Naive B cell (primary cell): ENCODE measurements around the gene PDHX. TPM values are rescaled to one million over a fixed set of nuclear protein-coding genes. Genes with fewer than 3 reads are reported as not detected.
A peak's percentile ranks its signal among the peaks of the same experiment; 100 is the strongest.

ENCODE experiments used
- ATAC-seq, 2 donors: fragments of 150-1000 bp; cut with Tn5 transposase; 2 replicates each; pipeline ENCODE4 v1.10.0; 2021; ENCODE audit warnings: low read depth in 2 of 2, mild to moderate bottlenecking in 2 of 2, moderate library complexity in 2 of 2
- DNase-seq: peaks from one replicate; pipeline ENCODE4 v3.0.0; 2022
- H3K27ac Mint-ChIP-seq, 6 donors: one replicate each; pipeline ENCODE4 v1.8.0; 2020 to 2022; ENCODE audit warnings: mild to moderate bottlenecking in 6 of 6, mixed read lengths in 6 of 6, moderate library complexity in 5 of 6, inconsistent platforms in 2 of 6
- H3K27me3 Mint-ChIP-seq, 3 donors: one replicate each; pipeline ENCODE4 v1.8.0; 2021 to 2022; ENCODE audit warnings: mixed read lengths in 3 of 3, mild to moderate bottlenecking in 1 of 3
- H3K36me3 Mint-ChIP-seq, 2 donors: one replicate each; pipeline ENCODE4 v1.8.0; 2020 to 2022; ENCODE audit warnings: mixed read lengths in 2 of 2, inconsistent platforms in 1 of 2, mild to moderate bottlenecking in 1 of 2
- H3K4me1 Mint-ChIP-seq, 3 donors: one replicate each; pipeline ENCODE4 v1.8.0; 2020 to 2022; ENCODE audit warnings: mixed read lengths in 3 of 3, inconsistent platforms in 1 of 3, mild to moderate bottlenecking in 1 of 3, moderate library complexity in 1 of 3
- H3K4me3 Mint-ChIP-seq, 8 donors: one replicate each; pipeline ENCODE4 v1.8.0; 2020 to 2022; ENCODE audit warnings: mild to moderate bottlenecking in 8 of 8, mixed read lengths in 8 of 8, moderate library complexity in 8 of 8, inconsistent platforms in 2 of 8
- H3K9me3 Mint-ChIP-seq, 7 donors: one replicate each; pipeline ENCODE4 v1.8.0; 2020 to 2022; ENCODE audit warnings: mixed read lengths in 7 of 7, mild to moderate bottlenecking in 5 of 7, inconsistent platforms in 2 of 7, moderate library complexity in 1 of 7
- polyA plus RNA-seq, 6 donors: library from polyadenylated mRNA; unstranded; fragments of 300-500 nt; fragmentation: Illumina TruSeq; gene quantifications; one replicate each; pipeline ENCODE4 v1.2.3, GENCODE V29; 2021; ENCODE audit warnings: low read depth in 6 of 6

The PDHX gene
- polyA plus RNA-seq, 6 donors from 2014 or later = 14.2 to 19.8 (median 19.0) TPM

DNA sequence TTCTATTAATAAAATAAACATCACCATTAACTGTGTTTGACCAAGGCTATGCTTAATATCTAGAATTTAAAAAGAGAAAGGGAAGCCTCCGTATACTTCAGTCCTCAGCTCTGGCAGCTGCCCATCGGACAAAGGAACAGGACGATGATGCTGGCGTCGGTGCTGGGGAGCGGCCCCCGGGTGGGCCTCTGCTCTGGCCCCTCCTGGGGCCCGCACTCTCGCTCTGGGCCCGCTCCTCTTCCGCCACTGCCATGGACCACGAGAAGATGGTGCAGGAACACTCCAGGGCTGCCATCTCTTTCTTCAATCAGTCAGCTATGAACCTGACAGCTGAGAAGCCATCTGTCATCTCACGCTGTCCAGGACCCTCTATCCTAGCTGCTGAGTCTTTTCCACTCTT lies 25.3 kb downstream of the PDHX start:
- peaks cover 9 to 23% of the 10 kb centered on the region in 2 donors for H3K36me3 Mint-ChIP-seq

DNA sequence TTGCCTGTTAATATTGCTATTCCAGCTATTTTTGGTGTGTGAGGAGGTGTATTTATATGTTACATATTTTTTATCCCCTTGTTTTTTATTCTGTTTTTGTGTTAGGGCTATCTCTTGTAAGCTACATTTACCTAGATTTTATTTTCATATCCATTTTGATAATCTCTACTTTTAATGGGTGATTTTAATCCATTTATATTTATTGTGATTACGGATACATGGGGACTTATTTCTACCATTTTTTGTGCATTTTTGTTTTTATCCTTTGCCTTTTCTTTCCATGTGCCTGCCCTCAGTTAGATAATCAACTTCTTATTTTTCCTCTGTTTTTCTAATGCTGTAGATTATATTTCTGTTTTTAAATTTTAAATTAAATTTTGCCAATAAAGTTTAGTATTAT lies 28.3 kb downstream of the PDHX start:
- no peak for DNase-seq
- H3K4me3 Mint-ChIP-seq = no peak overlapping the region
- no peaks in the 10 kb centered on the region for H3K27me3 Mint-ChIP-seq
- no peak for ATAC-seq
- H3K9me3 Mint-ChIP-seq = peaks cover 0 to 5% (median 0%) of the 10 kb centered on the region in 7 donors
- H3K27ac Mint-ChIP-seq = no peak overlapping the region
- peaks cover 6 to 14% (median 9%) of the 10 kb centered on the region in 3 donors for H3K4me1 Mint-ChIP-seq
- peaks cover 14 to 23% of the 10 kb centered on the region in 2 donors for H3K36me3 Mint-ChIP-seq

More for the DNA sequence above, 25.3 kb downstream of the PDHX start:
- Mint-ChIP-seq H3K9me3 (peaks cover 0 to 5% (median 0%) of the 10 kb centered on the region in 7 donors), H3K27me3 (no peaks in the 10 kb centered on the region), H3K4me3 (peak overlapping the region in 1 of 8 donors; percentile 20), H3K27ac (peak overlapping the region in 1 of 6 donors; percentile 79), H3K4me1 (peaks cover 13 to 22% (median 17%) of the 10 kb centered on the region in 3 donors)
- ATAC-seq (no peak), DNase-seq (no peak)

DNA sequence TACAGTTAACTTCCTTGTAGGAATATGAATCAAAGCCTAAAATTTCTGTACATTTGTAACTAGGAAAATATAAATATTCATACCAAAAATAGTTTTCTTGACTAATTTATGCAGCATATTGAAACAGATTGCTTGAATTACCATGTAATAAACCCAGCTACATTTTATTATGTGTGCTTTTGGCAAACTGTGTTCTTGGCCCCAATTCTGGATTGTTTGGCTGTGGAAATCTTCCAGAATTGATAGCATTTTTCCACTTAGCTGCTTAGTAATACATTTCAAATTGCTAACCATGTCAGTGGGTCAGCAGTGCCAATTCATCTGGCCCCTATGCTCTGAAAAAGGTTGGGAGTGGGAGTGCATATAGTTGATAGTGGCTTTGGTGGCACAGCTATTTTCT lies 32.3 kb downstream of the PDHX start:
- no peak overlapping the region for H3K4me3 Mint-ChIP-seq
- no peak for ATAC-seq

DNA sequence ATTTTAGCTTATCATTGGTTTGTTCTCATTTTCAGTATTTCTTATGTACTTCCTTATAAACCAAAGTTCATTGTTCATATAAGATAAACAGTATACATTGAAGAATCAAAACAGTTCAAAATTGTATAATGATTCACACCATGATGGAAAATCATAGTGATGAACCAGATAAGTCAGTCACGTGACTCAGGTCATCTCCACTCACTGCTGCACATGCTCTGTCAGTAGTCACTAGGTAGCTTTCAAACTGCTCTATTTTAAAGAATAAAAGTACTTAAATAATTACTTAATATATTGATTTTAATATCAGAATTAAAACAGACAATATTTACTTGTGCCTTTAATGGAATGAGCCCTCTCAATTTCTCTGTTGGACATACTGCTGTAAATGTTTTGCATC lies 37.5 kb downstream of the PDHX start:
- ATAC-seq (no peak), DNase-seq (no peak)
- Mint-ChIP-seq H3K9me3 (no peaks in the 10 kb centered on the region), H3K27me3 (no peaks in the 10 kb centered on the region), H3K4me1 (peaks cover 0 to 7% (median 6%) of the 10 kb centered on the region in 3 donors), H3K36me3 (peaks cover 0 to 11% of the 10 kb centered on the region in 2 donors), H3K27ac (no peak overlapping the region), H3K4me3 (no peak overlapping the region)

More for the DNA sequence above, 32.3 kb downstream of the PDHX start:
- no peak overlapping the region for H3K27ac Mint-ChIP-seq
- H3K27me3 Mint-ChIP-seq = no peaks in the 10 kb centered on the region
- H3K36me3 Mint-ChIP-seq = peaks cover 17 to 18% of the 10 kb centered on the region in 2 donors
- peaks cover 0 to 5% (median 0%) of the 10 kb centered on the region in 3 donors for H3K4me1 Mint-ChIP-seq
- no peak for DNase-seq
- H3K9me3 Mint-ChIP-seq = peaks cover 0 to 5% (median 0%) of the 10 kb centered on the region in 7 donors

DNA sequence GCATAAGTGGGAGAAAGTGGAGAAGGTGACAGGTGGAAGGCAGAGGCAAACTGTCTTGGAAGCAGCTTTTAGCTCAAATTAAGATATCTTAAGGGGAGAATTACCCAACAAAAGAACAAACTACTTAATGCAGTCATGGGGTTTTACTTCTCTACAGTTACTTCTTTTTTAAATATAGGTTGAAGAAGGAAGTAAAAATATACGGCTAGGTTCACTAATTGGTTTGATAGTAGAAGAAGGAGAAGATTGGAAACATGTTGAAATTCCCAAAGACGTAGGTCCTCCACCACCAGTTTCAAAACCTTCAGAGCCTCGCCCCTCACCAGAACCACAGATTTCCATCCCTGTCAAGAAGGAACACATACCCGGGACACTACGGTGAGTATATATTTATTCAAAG lies 40.8 kb downstream of the PDHX start:
- Mint-ChIP-seq H3K36me3 (peaks cover 9 to 14% of the 10 kb centered on the region in 2 donors), H3K9me3 (no peaks in the 10 kb centered on the region), H3K27ac (peak overlapping the region in 3 of 6 donors; percentile 9 to 25 (median 16)), H3K4me1 (peaks cover 0 to 7% (median 6%) of the 10 kb centered on the region in 3 donors), H3K27me3 (no peaks in the 10 kb centered on the region), H3K4me3 (no peak overlapping the region)
- DNase-seq = no peak
- no peak for ATAC-seq

DNA sequence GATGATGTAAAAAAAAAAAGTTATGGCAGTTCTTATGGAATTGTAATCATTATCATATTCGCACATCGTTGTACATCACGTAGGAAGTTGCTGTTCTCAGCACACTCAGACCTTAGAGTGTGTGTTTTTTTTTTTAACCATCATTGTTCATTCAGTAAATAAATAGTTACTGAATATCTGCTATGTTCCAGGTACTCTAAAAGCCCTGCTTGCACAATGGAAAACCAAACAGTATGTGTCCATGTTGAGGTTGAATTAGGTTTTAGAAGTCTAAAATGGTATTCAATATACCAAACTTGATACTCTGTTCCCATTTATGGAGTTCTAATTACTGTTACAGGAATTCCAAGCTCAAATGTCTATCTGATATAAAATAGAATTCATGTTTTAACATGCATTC lies 41.2 kb downstream of the PDHX start:
- peaks cover 0 to 7% (median 6%) of the 10 kb centered on the region in 3 donors for H3K4me1 Mint-ChIP-seq
- no peaks in the 10 kb centered on the region for H3K9me3 Mint-ChIP-seq
- no peaks in the 10 kb centered on the region for H3K27me3 Mint-ChIP-seq
- DNase-seq (no peak), ATAC-seq (no peak)
- H3K36me3 Mint-ChIP-seq = peaks cover 9 to 14% of the 10 kb centered on the region in 2 donors
- peak overlapping the region in 1 of 6 donors; percentile 16 for H3K27ac Mint-ChIP-seq
- no peak overlapping the region for H3K4me3 Mint-ChIP-seq

DNA sequence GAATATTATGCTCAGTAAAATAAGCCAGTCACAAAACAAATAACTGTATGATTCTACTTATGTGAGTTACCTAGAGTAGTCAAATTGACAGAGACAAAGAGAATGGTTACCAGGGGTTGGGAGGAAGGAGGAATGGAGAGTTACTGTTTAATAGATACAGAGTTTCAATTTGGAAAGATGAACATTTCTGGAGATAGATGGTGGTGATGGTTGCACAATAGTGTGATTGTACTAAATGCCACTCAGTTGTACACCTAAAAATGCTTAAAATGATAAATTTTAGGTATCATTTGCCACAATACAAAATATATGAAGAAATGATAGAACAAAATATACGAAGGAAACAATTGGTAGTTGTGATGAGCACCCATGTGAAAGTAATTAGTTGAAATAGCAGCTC lies 43.4 kb downstream of the PDHX start:
- Mint-ChIP-seq H3K36me3 (peaks cover 8 to 9% of the 10 kb centered on the region in 2 donors), H3K4me3 (no peak overlapping the region), H3K4me1 (peaks cover 3 to 4% (median 3%) of the 10 kb centered on the region in 3 donors), H3K27ac (no peak overlapping the region), H3K27me3 (no peaks in the 10 kb centered on the region), H3K9me3 (no peaks in the 10 kb centered on the region)
- DNase-seq (no peak), ATAC-seq (no peak)

DNA sequence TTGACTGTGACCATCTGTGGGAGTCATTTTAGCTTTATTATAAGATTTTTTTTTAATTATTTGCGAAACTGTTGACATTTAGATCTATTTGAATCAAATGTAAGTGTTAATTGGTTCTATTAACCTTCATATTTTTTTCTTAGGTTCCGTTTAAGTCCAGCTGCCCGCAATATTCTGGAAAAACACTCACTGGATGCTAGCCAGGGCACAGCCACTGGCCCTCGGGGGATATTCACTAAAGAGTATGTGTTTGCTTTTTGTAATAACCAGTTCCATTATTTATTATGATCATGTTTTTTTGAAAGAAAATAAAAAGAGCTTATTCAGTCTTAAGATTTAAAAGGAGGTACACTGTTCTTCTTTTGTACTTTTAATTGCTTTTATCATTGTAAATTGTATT lies 43.9 kb downstream of the PDHX start:
- H3K27me3 Mint-ChIP-seq = no peaks in the 10 kb centered on the region
- no peak for ATAC-seq
- H3K4me1 Mint-ChIP-seq = peaks cover 0 to 4% (median 0%) of the 10 kb centered on the region in 3 donors
- no peak overlapping the region for H3K4me3 Mint-ChIP-seq
- H3K36me3 Mint-ChIP-seq = peaks cover 8 to 9% of the 10 kb centered on the region in 2 donors
- no peaks in the 10 kb centered on the region for H3K9me3 Mint-ChIP-seq
- no peak overlapping the region for H3K27ac Mint-ChIP-seq
- no peak for DNase-seq

DNA sequence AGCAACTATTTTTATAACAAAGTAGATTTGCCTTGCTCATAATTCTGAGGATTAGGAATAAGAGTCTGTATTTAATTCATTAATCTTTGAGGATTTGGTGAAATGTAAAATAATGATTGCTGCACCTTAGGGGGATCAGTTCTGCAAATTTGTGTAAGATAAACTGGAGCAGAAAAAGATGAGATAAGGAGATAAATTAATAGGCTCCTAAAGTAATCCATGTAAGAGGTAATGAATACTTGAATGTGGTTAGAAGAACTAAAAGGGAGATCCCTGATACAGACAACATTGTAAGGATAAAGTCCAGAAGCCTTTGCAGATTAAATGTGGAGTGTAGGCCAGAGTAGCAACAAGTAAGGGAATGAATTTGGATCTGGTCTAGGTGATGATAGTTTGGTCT lies 45.6 kb downstream of the PDHX start:
- peaks cover 13 to 16% of the 10 kb centered on the region in 2 donors for H3K36me3 Mint-ChIP-seq
- peaks cover 0 to 4% (median 0%) of the 10 kb centered on the region in 3 donors for H3K4me1 Mint-ChIP-seq

DNA sequence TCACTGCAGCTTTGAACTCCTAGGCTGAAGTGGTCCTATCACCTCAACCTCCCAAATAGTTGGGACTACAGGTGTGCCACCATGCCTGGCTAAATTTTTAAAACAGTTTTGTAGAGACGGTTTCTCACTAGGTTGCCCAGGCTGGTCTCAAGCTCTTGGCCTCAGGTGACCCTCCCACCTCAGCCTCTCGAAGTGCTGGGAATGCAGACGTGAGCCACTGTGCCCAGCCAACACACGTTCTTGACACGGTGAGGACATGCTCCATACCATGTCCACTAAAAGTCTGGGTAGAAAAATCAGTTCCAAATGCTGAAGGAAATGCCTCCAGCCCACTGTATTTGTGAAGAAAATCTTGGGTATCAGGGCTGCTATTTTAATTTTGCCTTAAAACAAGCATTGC lies 46.9 kb downstream of the PDHX start:
- peaks cover 16 to 18% of the 10 kb centered on the region in 2 donors for H3K36me3 Mint-ChIP-seq
- no peaks in the 10 kb centered on the region for H3K9me3 Mint-ChIP-seq
- H3K27ac Mint-ChIP-seq = peak overlapping the region in 1 of 6 donors; percentile 30

More for the DNA sequence above, 45.6 kb downstream of the PDHX start:
- Mint-ChIP-seq H3K27me3 (no peaks in the 10 kb centered on the region), H3K27ac (no peak overlapping the region), H3K4me3 (no peak overlapping the region), H3K9me3 (no peaks in the 10 kb centered on the region)
- DNase-seq = no peak
- no peak for ATAC-seq

DNA sequence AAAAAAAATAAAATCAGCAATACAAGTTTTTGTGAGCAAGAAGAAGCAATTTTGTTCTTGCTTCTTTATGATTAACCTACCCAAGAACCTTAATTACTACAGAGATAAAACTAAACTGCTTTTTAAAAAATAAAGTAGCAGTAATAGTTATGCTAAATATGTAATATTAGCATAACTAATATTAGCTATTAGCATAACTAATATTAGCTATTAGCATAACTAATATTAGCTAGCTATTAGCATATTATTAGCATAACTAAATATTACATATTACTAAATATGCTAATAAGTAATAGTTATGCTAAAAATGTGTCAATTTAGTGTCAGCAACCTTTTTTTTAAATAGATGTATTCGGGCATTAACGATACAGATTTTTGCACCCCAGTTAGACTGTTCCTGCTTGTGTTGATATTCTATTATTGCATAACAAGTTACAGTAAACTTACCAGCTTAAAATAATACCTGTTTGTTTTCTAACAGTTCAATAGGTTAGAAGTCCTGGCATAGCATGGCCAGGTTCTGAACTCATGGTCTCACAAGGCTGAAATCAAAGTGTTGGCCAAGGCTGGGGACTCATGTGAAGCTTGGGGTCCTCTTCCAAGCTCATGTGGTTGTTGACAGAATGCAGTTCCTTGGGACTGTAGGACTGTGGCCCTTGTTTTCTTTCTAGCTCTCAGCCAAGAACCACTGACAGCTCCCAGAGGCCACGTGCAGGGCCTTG lies 48.4 kb downstream of the PDHX start:
- Mint-ChIP-seq H3K27me3 (no peaks in the 10 kb centered on the region), H3K4me3 (no peak overlapping the region), H3K4me1 (peaks cover 0 to 4% (median 0%) of the 10 kb centered on the region in 3 donors), H3K9me3 (no peaks in the 10 kb centered on the region), H3K27ac (no peak overlapping the region), H3K36me3 (peaks cover 15 to 19% of the 10 kb centered on the region in 2 donors)
- no peak for ATAC-seq
- no peak for DNase-seq

More for the DNA sequence above, 46.9 kb downstream of the PDHX start:
- DNase-seq (no peak), ATAC-seq (no peak)
- peaks cover 0 to 4% (median 0%) of the 10 kb centered on the region in 3 donors for H3K4me1 Mint-ChIP-seq
- no peaks in the 10 kb centered on the region for H3K27me3 Mint-ChIP-seq
- no peak overlapping the region for H3K4me3 Mint-ChIP-seq

DNA sequence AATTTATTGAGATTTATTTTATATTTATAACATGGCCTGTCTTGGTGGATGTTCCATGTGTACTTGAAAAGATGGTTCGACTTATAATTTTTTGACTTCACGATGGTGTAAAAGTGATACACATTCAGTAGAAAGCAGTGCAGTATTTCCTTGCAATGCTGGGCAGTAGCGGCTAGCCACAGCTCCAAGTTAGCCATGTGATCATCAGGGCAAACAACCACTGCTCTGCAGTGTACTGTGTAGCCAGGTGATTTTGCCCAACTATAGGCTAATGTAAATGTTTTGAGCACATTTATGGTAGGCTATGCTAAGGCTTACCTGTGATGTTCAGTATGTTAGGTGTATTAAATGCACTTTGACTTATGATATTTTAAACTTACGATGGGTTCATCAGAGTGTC lies 52.4 kb downstream of the PDHX start:
- H3K9me3 Mint-ChIP-seq = no peaks in the 10 kb centered on the region
- H3K4me3 Mint-ChIP-seq = peak overlapping the region in 1 of 8 donors; percentile 30
- DNase-seq (no peak), ATAC-seq (no peak)
- peaks cover 22 to 37% of the 10 kb centered on the region in 2 donors for H3K36me3 Mint-ChIP-seq
- peaks cover 0 to 2% (median 0%) of the 10 kb centered on the region in 3 donors for H3K4me1 Mint-ChIP-seq
- no peak overlapping the region for H3K27ac Mint-ChIP-seq
- H3K27me3 Mint-ChIP-seq = no peaks in the 10 kb centered on the region

DNA sequence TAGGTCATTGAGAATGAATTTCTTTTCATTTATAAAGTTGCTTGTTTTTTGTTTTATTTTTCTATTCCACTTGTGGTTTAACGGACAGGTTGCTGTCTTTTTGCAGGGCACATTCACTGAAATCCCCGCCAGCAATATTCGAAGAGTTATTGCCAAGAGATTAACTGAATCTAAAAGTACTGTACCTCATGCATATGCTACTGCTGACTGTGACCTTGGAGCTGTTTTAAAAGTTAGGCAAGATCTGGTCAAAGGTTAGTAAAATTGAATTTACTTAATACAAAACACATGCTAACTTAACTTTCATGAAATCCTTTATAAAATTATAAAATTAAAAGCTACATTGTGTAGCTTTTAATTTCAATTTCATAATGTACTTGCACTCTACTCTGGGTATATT lies 53.6 kb downstream of the PDHX start:
- peaks cover 22 to 42% of the 10 kb centered on the region in 2 donors for H3K36me3 Mint-ChIP-seq
- no peaks in the 10 kb centered on the region for H3K4me1 Mint-ChIP-seq
- H3K27ac Mint-ChIP-seq = no peak overlapping the region
- no peaks in the 10 kb centered on the region for H3K9me3 Mint-ChIP-seq
- no peak for ATAC-seq
- no peaks in the 10 kb centered on the region for H3K27me3 Mint-ChIP-seq
- no peak for DNase-seq
- no peak overlapping the region for H3K4me3 Mint-ChIP-seq

DNA sequence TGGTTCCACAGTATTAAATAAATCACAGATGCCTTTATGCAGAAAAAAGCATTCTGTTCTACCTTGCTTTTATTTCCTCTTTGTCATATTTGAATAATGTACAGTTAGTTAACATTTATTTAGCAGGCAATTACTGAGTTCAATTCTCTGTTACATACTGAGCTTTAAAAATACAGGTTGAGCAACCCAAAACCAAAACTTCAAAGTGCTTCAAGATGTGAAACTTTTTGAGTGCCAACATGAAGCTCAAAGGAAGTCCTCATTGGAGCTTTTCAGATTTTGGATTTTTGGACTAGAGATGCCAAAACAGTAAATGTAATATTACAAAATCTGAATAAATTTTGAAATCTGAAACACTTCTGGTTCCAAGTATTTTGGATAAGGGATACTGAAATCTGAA lies 54.1 kb downstream of the PDHX start:
- no peak for ATAC-seq
- Mint-ChIP-seq H3K4me1 (no peaks in the 10 kb centered on the region), H3K4me3 (no peak overlapping the region), H3K9me3 (no peaks in the 10 kb centered on the region), H3K27me3 (no peaks in the 10 kb centered on the region), H3K27ac (no peak overlapping the region), H3K36me3 (peaks cover 26 to 47% of the 10 kb centered on the region in 2 donors)
- DNase-seq = no peak
